Thyroid gland (tissue), 4 donors: ENCODE results near the gene NUDT21.

Experiments used
- CTCF ChIP-seq, 6 experiments: fragments of 200-600 bp in 3 of 6; fragments of 450-650 bp in 3 of 6; sonication (generic) in 3 of 6; IDR thresholded peaks; one replicate each; pipeline ENCODE4 v1.5.1; 2016 to 2019; ENCODE audit warnings: antibody characterized with exemption in 6 of 6, mild to moderate bottlenecking in 2 of 6, inconsistent platforms in 1 of 6, moderate library complexity in 1 of 6
- POLR2A ChIP-seq, 2 donors: fragments of 450-650 bp; IDR thresholded peaks; one replicate each; pipeline ENCODE4 v1.6.1; 2017; ENCODE audit warnings: antibody characterized with exemption in 2 of 2, mild to moderate bottlenecking in 2 of 2, moderate library complexity in 1 of 2

GRCh38 chr16:56493815-56494214 lies 42.7 kb upstream of the NUDT21 start:
- TF ChIP-seq CTCF (IDR thresholded peaks at IDR 0.05) (no peak), POLR2A (IDR thresholded peaks at IDR 0.05) (no peak)
